Measurements from ENCODE around the gene SOX6. TPM values are rescaled to one million over a fixed set of nuclear protein-coding genes. Genes with fewer than 3 reads are reported as not detected.

The SOX6 gene
- total and polyA plus RNA-seq, 2 of the 13 experiments (the other 11 are each of a cell fraction or from before 2014, with no cell fraction given): 2.6 to 11.2 TPM

DNA sequence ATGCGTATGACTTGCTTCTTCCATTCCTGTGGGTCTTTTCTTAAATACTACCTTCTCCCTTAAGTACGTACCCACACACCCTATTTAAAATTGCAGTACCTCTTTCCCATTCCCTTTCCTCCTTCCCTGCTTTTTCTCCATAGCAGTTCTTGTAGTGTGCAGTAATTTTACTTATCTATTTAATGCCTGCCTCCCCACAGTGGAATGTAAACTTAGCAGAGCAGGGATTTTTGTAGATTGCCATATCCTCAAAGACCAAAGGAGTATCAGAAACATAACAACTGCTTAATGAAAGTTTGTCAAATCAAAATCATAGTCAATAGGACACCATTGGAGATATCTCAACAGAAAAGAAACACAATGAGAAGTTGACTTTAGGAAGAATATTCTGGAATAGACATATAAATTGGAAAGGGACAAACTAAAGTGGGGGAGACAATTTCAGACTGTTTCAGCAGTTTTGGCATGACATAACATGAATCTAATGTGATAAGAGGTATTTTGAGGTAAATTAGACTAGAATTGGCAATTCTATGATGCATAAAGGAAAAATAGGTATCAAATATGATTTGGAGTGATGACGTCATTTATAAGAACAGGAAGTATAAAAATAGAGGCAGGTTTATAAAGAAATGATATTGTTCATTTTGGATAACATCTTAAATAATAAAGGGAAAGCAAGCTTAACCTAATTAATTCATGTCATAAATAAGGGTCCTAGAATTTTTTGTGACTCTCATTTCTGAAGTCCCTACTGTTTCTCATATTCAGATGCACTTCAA is 188.4 kb downstream of the SOX6 start:
- 68% methylated on average over 3 of the region's 3 CpGs for WGBS (ENCODE audit: low lambda C conversion rate)
- ATAC-seq (no peak), DNase-seq (ENCODE audit: low spot score) (no peak), FAIRE-seq (no peak)
- H2AFZ ChIP-seq (ENCODE audit: low read length): no peak overlapping the region
- H3K27ac ChIP-seq (ENCODE audit: extremely low read length, insufficient read depth, low read length): no peak overlapping the region
- intact Hi-C loops (cut with micrococcal nuclease; ENCODE audit: unreplicated experiment): no loop called here
- H3K9ac ChIP-seq (ENCODE audit: insufficient read depth, low read depth, low read length): no peak overlapping the region
- in situ Hi-C loops (cut with HindIII; ENCODE audit: extremely low pct_ligation_motif_present, low pct_unique_long_range_greater_than_20kb): no loop called here
- ChIA-PET POLR2A (no interaction called here), CTCF (ENCODE audit: low intra/inter-chr PET ratio, low total read pairs) (no interaction called here)
- H3K4me3 ChIP-seq (replicated peaks in 1 of 3; ENCODE audit: insufficient read depth in 1 of 3, low read depth in 2 of 3, low read length in 3 of 3): no peak overlapping the region
- H3K9me3 ChIP-seq (ENCODE audit: low read length): no peaks in the 10 kb centered on the region
- no peaks in the 10 kb centered on the region for H3K79me2 ChIP-seq (ENCODE audit: insufficient read depth, low read length)
- peak; percentile 83 for TF ChIP-seq CREB1 (IDR thresholded peaks at IDR 0.05)
- TF ChIP-seq CREB1 (CRISPR knock-in tag; IDR thresholded peaks at IDR 0.05): no peak
- TF ChIP-seq ZNF841 (CRISPR knock-in tag; IDR thresholded peaks at IDR 0.05; ENCODE audit: borderline replicate concordance): no peak
- peak; percentile 95 for TF ChIP-seq ATF7 (IDR thresholded peaks at IDR 0.05)
- TF ChIP-seq ATF7 (CRISPR knock-in tag; IDR thresholded peaks at IDR 0.05): no peak
- no peak overlapping the region for H3K4me2 ChIP-seq (ENCODE audit: low read depth, low read length)
- no peaks in the 10 kb centered on the region for H3K36me3 ChIP-seq (replicated peaks in 1 of 2; ENCODE audit: control insufficient read depth in 1 of 2, insufficient read depth in 2 of 2, low read length in 2 of 2)
- H3K4me1 ChIP-seq (ENCODE audit: insufficient read depth, low read length): no peaks in the 10 kb centered on the region
- H4K20me1 ChIP-seq (ENCODE audit: insufficient read depth, low read length): no peaks in the 10 kb centered on the region
- BruUV-seq (replicated peaks): no TSS peak
- H3K27me3 ChIP-seq (ENCODE audit: control insufficient read depth in 1 of 2, insufficient read depth in 2 of 2, low read length in 2 of 2): no peaks in the 10 kb centered on the region

DNA sequence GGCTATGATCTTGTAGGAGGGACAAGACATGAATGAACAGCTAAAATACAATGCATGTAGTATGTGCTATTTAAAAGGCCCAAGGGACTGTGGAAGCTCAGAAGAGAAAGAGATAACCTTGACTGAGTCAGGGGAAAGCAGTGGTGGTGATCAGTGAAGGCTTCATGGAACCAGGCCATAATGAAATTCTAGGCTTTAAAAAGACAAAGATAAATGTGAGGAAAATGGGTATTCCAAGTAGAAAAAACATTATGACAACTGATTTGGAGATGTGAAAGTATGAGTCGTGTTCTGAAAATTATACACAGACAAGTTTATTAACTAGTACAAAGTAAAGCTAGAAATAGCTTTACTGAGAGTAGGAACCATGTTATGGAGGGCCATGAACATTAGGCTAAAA is 189.8 kb downstream of the SOX6 start:
- Histone ChIP-seq H4K20me1 (ENCODE audit: insufficient read depth, low read length) (no peaks in the 10 kb centered on the region), H3K4me2 (ENCODE audit: low read depth, low read length) (no peak overlapping the region), H3K9ac (ENCODE audit: insufficient read depth, low read depth, low read length) (no peak overlapping the region), H3K27ac (ENCODE audit: extremely low read length, insufficient read depth, low read length) (no peak overlapping the region), H3K9me3 (ENCODE audit: low read length) (no peaks in the 10 kb centered on the region), H3K4me3 (replicated peaks in 1 of 3; ENCODE audit: insufficient read depth in 1 of 3, low read depth in 2 of 3, low read length in 3 of 3) (no peak overlapping the region), H3K4me1 (ENCODE audit: insufficient read depth, low read length) (no peaks in the 10 kb centered on the region), H3K27me3 (ENCODE audit: control insufficient read depth in 1 of 2, insufficient read depth in 2 of 2, low read length in 2 of 2) (no peaks in the 10 kb centered on the region), H2AFZ (ENCODE audit: low read length) (no peak overlapping the region), H3K36me3 (replicated peaks in 1 of 2; ENCODE audit: control insufficient read depth in 1 of 2, insufficient read depth in 2 of 2, low read length in 2 of 2) (no peaks in the 10 kb centered on the region), H3K79me2 (ENCODE audit: insufficient read depth, low read length) (no peaks in the 10 kb centered on the region)
- DNase-seq (ENCODE audit: low spot score): no peak
- POLR2A ChIA-PET: no interaction called here
- 20% methylated on average over 1 of the region's 1 CpG for WGBS (ENCODE audit: low lambda C conversion rate)
- intact Hi-C loops (cut with micrococcal nuclease; ENCODE audit: unreplicated experiment) (no loop called here), in situ Hi-C loops (cut with HindIII; ENCODE audit: extremely low pct_ligation_motif_present, low pct_unique_long_range_greater_than_20kb) (no loop called here)
- no TSS peak for BruUV-seq (replicated peaks)
- TF ChIP-seq KLF6 (CRISPR knock-in tag; IDR thresholded peaks at IDR 0.05): no peak
- TF ChIP-seq FOSL1 (CRISPR knock-in tag; IDR thresholded peaks at IDR 0.05; ENCODE audit: borderline replicate concordance): no peak
- no peak for TF ChIP-seq ZNF720 (CRISPR knock-in tag; IDR thresholded peaks at IDR 0.05)
- TF ChIP-seq ZNF747 (CRISPR knock-in tag; IDR thresholded peaks at IDR 0.05; ENCODE audit: borderline replicate concordance): no peak
- no peak for ATAC-seq
- no peak for FAIRE-seq
- CTCF ChIA-PET (ENCODE audit: low intra/inter-chr PET ratio, low total read pairs): no interaction called here
